GM21381 (cell line): Measurements from ENCODE around the gene NEXMIF.
A peak's percentile ranks its signal among the peaks of the same experiment; 100 is the strongest.
"Not testable (repeated sequence)": the region's sequence is repeated elsewhere in the genome, so short reads cannot be mapped to it uniquely, and the experiment has no call there.

Experiments
- ATAC-seq: cut with Tn5 transposase; IDR thresholded peaks from one replicate; pipeline ENCODE4 v1.9.1; 2021; ENCODE audit warnings: mild to moderate bottlenecking, moderate library complexity; ENCODE audit not compliant: unreplicated experiment

The NEXMIF gene

GRCh38 chrX:74925225-74926088 is at the start of gene NEXMIF:
Gene NEXMIF, minus strand, starts transcription at chrX:74925452.
- ATAC-seq = peak; percentile 40

DNA sequence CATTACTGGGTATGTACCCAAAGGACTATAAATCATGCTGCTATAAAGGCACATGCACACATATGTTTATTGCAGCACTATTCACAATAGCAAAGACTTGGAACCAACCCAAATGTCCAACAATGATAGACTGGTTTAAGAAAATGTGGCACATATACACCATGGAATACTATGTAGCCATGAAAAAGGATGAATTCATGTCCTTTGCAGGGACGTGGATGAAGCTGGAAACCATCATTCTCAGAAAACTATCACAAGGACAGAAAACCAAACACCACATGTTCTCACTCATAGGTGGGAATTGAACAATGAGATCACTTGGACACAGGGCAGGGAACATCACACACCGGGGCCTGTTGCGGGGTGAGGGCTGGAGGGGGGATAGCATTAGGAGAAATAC is 36.7 kb upstream of the NEXMIF start:
- ATAC-seq = not testable (repeated sequence)

DNA sequence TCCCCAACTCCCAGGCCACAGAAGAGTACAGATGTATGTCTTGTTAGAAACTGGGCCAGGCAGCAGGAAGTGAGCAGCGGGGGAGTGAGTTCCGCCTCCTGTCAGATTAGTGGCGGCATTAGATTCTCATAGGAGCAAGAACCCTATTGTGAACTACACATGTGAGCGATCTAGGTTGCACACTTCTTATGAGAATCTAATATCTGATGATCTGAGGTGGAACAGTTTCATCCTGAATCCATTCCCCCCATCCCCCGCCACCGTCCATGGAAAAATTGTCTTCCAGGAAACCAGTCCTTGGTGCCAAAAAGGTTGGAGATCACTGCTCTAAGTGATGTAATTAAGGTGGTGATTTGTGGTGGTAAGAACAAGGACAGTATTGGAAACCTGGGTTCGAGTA is 24.5 kb upstream of the NEXMIF start:
- no peak for ATAC-seq

DNA sequence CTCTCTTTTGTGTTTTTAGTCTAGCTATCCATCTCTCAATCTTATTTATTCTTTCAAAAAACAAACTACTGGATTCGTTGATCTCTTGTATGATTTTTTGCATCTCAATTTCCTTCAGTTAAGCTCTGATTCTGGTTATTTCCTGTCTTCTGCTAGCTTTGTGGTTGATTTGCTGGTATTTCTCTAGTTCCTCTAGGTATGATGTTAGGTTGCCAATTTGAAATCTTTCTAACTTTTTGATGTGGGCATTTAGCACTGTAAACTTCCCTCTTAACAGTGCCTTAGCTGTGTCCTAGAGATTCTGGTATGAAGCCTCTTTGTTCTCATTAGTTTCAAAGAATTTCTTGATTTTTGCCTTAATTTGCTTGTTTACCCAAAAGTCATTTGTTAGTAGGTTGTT is 15.2 kb upstream of the NEXMIF start:
- no peak for ATAC-seq

DNA sequence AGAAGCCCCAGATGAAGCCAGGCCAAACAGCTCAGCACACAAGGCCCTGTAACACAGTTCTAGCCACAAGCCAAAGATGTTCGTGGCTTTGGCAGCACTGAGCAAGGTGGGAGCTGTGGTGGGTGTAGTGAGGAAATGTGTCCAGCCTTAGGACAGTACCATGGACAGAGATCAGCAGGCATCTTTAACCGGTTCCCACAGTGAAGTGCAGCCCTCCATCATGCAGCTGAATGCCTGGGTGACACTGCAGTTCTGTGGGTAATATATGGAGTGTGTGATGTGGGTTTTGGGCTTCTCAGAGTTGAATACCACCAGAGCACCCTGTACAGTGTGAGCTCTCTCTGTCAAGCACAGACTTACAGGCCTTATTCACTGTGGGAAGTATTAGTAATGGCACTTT is 6.0 kb upstream of the NEXMIF start:
- no peak for ATAC-seq

DNA sequence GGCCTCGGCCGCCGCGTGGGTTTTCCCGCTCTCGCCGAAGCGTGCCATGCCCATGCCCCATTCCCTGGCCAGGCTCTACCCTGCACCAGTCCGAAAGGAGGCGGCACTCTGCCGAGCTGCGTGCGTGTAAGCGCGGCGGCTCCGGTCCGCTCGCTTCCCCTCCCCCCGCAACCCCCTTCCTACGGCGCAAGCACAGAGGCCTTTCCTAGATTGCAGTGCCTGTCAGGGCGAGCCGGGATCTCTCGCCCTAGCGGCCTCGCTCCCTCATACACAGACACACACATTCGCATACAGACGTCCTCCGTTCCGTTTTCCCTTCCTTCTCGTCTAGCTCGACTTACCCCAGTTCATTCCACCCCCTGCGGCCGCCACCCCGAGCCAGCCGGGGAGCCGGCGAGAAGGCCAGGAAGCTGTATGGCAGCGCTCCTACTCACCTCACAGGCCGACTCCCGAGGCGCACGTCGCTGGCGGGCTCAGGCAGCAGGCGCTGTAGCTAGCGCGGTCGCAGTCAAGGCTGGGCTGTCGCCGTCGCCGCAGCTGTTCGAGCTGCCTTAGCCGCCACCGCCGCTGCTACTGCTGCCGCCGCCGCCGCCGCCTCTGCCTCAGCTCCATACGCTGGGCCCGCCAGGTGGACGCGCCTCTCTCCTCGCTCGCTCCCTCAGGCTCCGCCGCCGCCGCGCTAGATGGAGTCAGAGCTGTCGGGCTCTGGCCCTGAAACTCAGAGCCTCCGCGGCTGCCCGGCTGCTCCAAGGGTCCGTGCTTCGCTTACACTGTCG is 615 bp downstream of the NEXMIF start:
- ATAC-seq = peak; percentile 47

- peak; percentile 16 for ATAC-seq
Measured at GRCh38 chrX:74923942-74924448, 1.3 kb downstream of the NEXMIF start.

DNA sequence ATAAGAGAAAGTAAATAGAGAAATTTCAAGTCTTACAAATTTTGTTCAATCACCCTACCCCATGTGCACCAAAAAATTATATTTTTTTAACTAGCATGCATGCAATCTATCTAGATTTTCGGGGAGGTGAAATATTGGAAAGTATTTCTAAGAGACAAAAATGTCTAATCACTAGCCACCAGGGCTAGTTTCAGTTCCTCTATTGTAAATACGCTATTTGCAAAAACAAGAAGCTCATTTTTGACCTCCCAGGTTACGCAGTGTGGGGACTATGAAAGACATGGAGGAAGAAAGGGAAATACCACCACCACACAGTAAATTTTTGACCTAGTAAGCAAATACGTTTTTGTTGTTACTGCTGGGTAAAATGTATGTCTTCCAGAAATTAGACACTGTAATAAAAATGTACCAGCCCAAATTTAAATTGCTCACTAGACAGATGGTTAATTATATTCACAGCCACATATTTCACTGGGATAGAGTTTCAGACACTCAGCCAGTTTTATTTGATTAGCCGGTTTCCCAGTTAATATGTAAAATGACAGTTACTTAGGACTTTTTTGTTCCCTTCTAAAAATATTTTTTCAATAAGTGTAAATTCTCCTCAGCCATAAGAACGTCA is 2.2 kb downstream of the NEXMIF start:
- peak; percentile 57 for ATAC-seq

- peak; percentile 70 for ATAC-seq
Measured at GRCh38 chrX:74911494-74911893, 13.8 kb downstream of the NEXMIF start.

DNA sequence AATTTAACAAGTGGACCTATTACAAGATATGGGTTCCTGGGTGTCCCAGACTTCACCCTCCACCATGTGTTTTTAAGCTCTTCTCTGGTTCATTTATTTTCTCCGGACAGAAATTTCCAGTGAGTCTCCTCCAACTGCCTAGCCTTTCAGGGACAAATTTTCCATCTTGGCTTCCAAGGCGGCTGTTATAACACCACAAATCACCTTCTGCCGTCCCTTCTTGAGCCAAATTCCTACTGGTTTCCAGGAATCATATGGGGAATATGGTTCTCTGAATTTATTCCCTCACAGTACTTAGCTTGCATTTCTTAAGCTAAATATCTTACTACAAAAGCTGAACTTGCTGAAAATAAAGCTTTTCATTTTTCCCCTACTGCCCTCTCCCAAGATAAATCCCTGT is 18.8 kb downstream of the NEXMIF start:
- ATAC-seq = no peak

DNA sequence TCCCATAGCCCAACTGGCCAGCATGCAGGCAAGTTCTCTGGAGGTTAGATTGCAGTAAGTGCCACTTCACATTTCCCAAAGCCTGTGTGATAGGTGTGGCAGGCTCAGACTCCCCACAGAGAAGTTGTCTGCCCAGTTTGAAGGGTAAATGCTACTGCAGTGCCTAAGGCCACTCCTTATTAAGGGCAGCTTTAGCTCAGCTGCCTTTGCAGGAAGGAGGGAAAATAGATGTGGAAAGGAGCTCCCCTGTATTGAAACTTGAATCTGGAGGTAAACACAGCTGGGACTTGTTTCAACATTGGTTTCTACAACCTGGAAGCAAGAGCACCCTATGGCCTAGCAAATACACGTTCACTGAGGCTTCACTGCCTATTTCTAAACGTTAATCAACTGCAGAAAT is 22.4 kb downstream of the NEXMIF start:
- ATAC-seq = no peak

DNA sequence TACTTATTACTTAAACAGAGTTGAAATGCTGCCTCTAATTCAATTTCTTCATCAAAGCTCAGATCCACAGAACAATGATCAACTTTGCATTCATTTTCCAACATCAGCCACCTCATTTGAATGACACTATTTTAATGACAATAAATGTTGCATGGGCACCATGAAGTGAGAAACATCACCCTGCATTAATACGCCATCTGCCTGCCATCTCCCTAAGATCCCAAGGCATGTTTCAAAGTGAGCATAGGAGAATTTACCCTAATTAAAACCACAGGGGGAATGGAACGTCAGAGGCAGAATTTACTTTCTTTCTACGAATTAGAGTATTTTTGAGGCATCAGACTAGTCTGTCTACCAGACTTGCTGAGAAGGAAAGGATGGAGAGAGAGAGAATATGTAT is 32.7 kb downstream of the NEXMIF start:
- no peak for ATAC-seq

DNA sequence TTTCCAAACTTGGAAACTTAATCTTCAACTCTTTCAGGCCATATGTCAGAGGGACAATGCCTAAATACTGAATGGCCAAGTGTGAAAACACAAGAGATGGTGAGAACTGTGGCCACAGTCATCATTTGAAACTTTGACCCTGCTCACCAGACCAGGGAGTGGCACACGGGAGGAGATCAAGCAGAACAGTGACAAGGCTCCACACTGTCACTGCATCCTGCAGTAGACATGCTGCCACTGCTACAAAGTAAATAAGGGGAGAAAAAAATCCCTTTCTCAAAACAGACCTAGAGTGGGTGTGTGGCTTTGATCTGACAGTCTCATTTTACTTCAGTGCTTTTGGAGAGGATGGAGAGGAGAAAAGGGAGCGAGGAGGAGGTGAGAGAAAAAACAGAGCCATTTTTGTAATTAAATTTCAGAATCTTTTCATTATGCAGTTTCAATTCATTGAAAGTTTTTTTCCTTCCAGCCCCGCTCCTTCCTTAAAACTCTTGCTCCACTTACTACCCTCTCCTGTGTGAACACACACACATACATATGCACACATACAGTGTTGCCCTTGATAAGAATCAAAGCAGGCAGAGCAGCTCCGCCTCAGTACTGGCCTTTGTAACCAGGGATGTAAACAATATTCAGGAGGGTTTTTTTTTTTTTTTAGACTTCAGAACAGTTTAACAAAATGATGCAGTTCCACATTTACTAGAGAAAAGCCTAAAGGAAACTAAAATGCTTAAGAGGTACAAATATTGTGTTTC is 34.4 kb downstream of the NEXMIF start:
- peak; percentile 93 for ATAC-seq

- ATAC-seq = not testable (repeated sequence)
Measured at GRCh38 chrX:74882383-74882782, 42.9 kb downstream of the NEXMIF start.

DNA sequence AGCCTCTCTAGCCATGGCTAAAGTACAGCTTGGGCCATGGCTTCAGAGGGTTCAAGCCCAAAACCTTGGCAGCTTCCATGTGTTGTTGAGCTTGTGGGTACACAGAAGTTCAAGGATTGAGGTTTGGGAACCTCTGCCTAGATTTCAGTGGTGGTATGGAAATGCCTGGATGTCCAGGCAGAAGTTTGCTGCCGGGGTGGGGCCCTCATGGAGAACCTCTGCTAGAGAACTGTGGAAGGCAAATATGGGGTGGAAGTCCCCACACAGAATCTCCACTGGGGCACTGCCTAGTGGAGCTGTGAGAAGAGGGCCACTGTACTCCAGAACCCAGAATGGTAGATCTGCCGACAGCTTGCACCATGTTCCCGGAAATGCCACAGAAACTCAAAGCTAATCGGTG is 59.5 kb downstream of the NEXMIF start:
- no peak for ATAC-seq

- no peak for ATAC-seq
Measured at GRCh38 chrX:74853255-74853654, 72.0 kb downstream of the NEXMIF start.

GRCh38 chrX:74835566-74835965 is 89.7 kb downstream of the NEXMIF start:
- ATAC-seq = no peak

DNA sequence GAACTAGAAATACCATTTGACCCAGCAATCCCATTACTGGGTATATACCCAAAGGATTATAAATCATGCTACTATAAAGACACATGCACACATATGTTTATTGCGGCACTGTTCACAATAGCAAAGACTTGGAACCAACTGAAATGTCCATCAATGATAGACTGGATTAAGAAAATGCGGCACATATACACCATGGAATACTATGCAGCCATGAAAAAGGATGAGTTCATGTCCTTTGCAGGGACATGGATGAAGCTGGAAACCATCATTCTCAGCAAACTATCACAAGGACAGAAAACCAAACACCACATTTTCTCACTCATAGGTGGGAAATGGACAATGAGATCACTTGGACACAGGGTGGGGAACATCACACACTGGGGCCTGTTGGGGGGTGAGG is 105.5 kb downstream of the NEXMIF start:
- not testable (repeated sequence) for ATAC-seq

GRCh38 chrX:74814681-74815080 is 110.6 kb downstream of the NEXMIF start:
- no peak for ATAC-seq

GRCh38 chrX:74804574-74804973 is 120.7 kb downstream of the NEXMIF start:
- ATAC-seq = no peak

DNA sequence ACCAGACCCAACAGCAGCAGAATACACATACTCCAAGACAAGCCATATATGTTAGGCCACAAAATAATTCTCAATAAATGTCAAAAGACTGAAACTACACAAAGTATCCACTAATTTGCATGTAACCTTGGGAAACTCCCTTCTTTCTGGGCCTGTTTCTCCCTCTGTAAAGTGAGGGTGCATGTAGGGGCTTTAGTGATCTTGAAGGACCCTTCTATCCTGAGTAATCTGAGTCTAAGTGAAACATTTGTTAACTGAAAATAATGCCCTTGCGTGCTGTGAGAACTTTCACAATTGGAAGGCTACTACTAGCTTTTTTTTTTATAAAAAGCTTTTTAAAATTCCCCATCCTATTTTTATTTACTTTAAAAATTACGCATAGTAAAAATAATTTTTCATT is 125.2 kb downstream of the NEXMIF start:
- ATAC-seq = no peak
